Posterior vena cava (tissue), 2 donors: ENCODE data around the gene CDK17. TPM values are rescaled to one million over a fixed set of nuclear protein-coding genes. Genes with fewer than 3 reads are reported as not detected.
"Not testable (repeated sequence)": the region's sequence is repeated elsewhere in the genome, so short reads cannot be mapped to it uniquely, and the experiment has no call there.

ENCODE experiments used
- DNase-seq: peaks from one replicate; pipeline ENCODE4 v3.0.0-alpha.2; 2020; ENCODE audit warnings: low spot score
- intact Hi-C, 2 donors: fragments of 100-400 bp; cut with DNase I; formaldehyde crosslinking; loops; one replicate each; pipeline versions ENCODE4 v1.14.1 to v1.14.2; 2022 to 2023
- long read RNA-seq, 2 donors: library from polyadenylated mRNA; unstranded; transcript quantifications; one replicate each; pipeline ENCODE4 v2.0.0, GENCODE V29; 2020 to 2021
- total RNA-seq, 2 donors: library from RNA; stranded (reverse); fragmentation: NEBNext Ultra II Directional; extraction: Animal tissue kit (Norgen Biotek cat#: 25700); gene quantifications; one replicate each; pipeline ENCODE4 v1.2.1, GENCODE V29; 2021
- donor health status: DM: yes; HTN: yes; CAD: no.
- donor health status: DM: yes; HTN: yes; CAD: no.

Gene CDK17
- total RNA-seq, result 10 to 100 TPM; 46.4 to 50.1 TPM
- long read RNA-seq, donor 1, full-length matches to known transcripts, result 7 of 19 reads
- long read RNA-seq, donor 1, partial matches to known transcripts, result 2 of 19 reads
- long read RNA-seq, donor 1, other reads (novel, unspliced or antisense), result 10 of 19 reads
- long read RNA-seq, donor 2, partial matches to known transcripts, result 6 of 14 reads
- long read RNA-seq, donor 2, other reads (novel, unspliced or antisense), result 8 of 14 reads

GRCh38 chr12:96399919-96400630, at the start of gene CDK17:
Gene CDK17 (minus strand): TSS chr12:96400439. CDS start chr12:96334836, 65,603 bp downstream.
- intact Hi-C loops, result loop anchor here (5.0 to 10.0 kb wide), 3 partner anchors 158 to 335 kb away; no protein-coding TSS in a partner anchor
- DNase-seq, result peak; percentile 95

GRCh38 chr12:96448300-96448699, 48.1 kb upstream of the CDK17 start:
- no peak for DNase-seq
- intact Hi-C loops, result no loop called here

GRCh38 chr12:96447256-96447655, 47.0 kb upstream of the CDK17 start:
- intact Hi-C loops, result no loop called here
- DNase-seq, result no peak

GRCh38 chr12:96445691-96446583, 45.7 kb upstream of the CDK17 start:
- no peak for DNase-seq
- intact Hi-C loops, result no loop called here

GRCh38 chr12:96444399-96444798, 44.2 kb upstream of the CDK17 start:
- intact Hi-C loops, result no loop called here
- no peak for DNase-seq

GRCh38 chr12:96442906-96443305, 42.7 kb upstream of the CDK17 start:
- intact Hi-C loops, result no loop called here

GRCh38 chr12:96441816-96442215, 41.6 kb upstream of the CDK17 start:
- DNase-seq, result no peak
- intact Hi-C loops, result no loop called here

More at GRCh38 chr12:96442906-96443305, 42.7 kb upstream of the CDK17 start:
- DNase-seq, result no peak

- no peak for DNase-seq
- intact Hi-C loops, result no loop called here
These were observed 38.1 kb upstream of the CDK17 start for GRCh38 chr12:96438330-96438729.

- DNase-seq, result no peak
- intact Hi-C loops, result no loop called here
These were observed 36.9 kb upstream of the CDK17 start for GRCh38 chr12:96437171-96437445.

- DNase-seq, result no peak
These were observed 36.3 kb upstream of the CDK17 start for GRCh38 chr12:96436366-96437170.

GRCh38 chr12:96434107-96434506, 33.9 kb upstream of the CDK17 start:
- no peak for DNase-seq
- intact Hi-C loops, result no loop called here

More at GRCh38 chr12:96436366-96437170, 36.3 kb upstream of the CDK17 start:
- intact Hi-C loops, result no loop called here

- DNase-seq, intact Hi-C loops: not testable (repeated sequence)
These were observed 32.5 kb upstream of the CDK17 start for GRCh38 chr12:96432496-96433321.

GRCh38 chr12:96431067-96431466, 30.8 kb upstream of the CDK17 start:
- intact Hi-C loops, result no loop called here
- DNase-seq, result no peak

- peak; percentile 88 for DNase-seq
These were observed 27.1 kb upstream of the CDK17 start for GRCh38 chr12:96427269-96427729.

GRCh38 chr12:96425951-96426350, 25.7 kb upstream of the CDK17 start:
- no peak for DNase-seq
- intact Hi-C loops, result loop anchor here in 1 of 2 donors (10.0 kb wide), 1 partner anchor 79 kb away; no protein-coding TSS in a partner anchor

More at GRCh38 chr12:96427269-96427729, 27.1 kb upstream of the CDK17 start:
- intact Hi-C loops, result loop anchor here in 1 of 2 donors (10.0 kb wide), 1 partner anchor 78 kb away; no protein-coding TSS in a partner anchor

- intact Hi-C loops, result loop anchor here in 1 of 2 donors (10.0 kb wide), 1 partner anchor 79 kb away; no protein-coding TSS in a partner anchor
- no peak for DNase-seq
These were observed 25.1 kb upstream of the CDK17 start for GRCh38 chr12:96425321-96425720.

GRCh38 chr12:96424601-96425000, 24.4 kb upstream of the CDK17 start:
- intact Hi-C loops, result loop anchor here in 1 of 2 donors (10.0 kb wide), 1 partner anchor 80 kb away; no protein-coding TSS in a partner anchor
- no peak for DNase-seq

- no peak for DNase-seq
- intact Hi-C loops, result loop anchor here in 1 of 2 donors (10.0 kb wide), 1 partner anchor 83 kb away; no protein-coding TSS in a partner anchor
These were observed 22.0 kb upstream of the CDK17 start for GRCh38 chr12:96422192-96422591.
